Lung microvascular endothelial cell (primary cell): ENCODE results near the gene GRID1. TPM values are rescaled to one million over a fixed set of nuclear protein-coding genes. Genes with fewer than 3 reads are reported as not detected.
"Not testable (repeated sequence)": the region's sequence is repeated elsewhere in the genome, so short reads cannot be mapped to it uniquely, and the experiment has no call there.

Experiments
- DNase-seq, 2 donors: peaks; one replicate each; pipeline versions ENCODE4 v3.0.0 to v3.0.0-alpha.2; 2010; ENCODE audit warnings: low read depth in 2 of 2
- total RNA-seq: library from RNA; depleted of rRNA; stranded (reverse); fragments of >200 nt; gene quantifications from 2 replicates; pipeline ENCODE4 v1.2.1, GENCODE V29; 2014

The GRID1 gene
- total RNA-seq, 1 donor from 2014 or later: not detected

DNA sequence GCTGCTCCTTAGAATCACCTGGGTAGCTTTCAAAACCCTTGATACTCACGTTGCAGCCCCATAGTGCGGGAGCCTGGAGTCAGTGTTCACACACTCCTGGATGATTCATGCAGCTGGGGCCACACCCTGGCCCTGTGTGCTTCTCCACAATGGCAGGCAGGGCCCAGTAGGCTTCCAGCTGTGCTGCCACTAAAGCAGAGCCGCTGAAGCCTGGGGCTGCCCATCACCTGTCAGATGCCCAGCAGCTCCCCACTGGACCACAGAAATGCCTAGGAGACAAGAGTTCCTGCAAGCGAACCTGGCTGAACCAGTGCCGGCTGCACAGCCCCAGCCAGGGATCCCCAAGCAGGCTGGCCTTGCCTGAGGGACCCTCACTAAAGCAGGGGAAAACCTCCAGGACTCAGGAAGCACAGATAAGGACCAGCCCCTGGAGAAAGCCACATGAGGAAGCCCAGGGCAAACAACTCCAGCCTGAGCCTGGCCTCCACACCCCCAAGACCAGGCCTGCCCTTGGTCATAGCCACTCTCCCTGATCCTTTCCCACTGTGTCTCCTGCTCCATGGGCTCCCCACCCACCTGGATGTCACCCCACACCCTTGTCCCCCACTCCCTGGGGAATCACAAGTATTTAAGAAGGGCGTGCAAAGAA is 111.9 kb downstream of the GRID1 start:
- no peak for DNase-seq

GRCh38 chr10:86254081-86254480 is 112.5 kb downstream of the GRID1 start:
- DNase-seq: no peak

DNA sequence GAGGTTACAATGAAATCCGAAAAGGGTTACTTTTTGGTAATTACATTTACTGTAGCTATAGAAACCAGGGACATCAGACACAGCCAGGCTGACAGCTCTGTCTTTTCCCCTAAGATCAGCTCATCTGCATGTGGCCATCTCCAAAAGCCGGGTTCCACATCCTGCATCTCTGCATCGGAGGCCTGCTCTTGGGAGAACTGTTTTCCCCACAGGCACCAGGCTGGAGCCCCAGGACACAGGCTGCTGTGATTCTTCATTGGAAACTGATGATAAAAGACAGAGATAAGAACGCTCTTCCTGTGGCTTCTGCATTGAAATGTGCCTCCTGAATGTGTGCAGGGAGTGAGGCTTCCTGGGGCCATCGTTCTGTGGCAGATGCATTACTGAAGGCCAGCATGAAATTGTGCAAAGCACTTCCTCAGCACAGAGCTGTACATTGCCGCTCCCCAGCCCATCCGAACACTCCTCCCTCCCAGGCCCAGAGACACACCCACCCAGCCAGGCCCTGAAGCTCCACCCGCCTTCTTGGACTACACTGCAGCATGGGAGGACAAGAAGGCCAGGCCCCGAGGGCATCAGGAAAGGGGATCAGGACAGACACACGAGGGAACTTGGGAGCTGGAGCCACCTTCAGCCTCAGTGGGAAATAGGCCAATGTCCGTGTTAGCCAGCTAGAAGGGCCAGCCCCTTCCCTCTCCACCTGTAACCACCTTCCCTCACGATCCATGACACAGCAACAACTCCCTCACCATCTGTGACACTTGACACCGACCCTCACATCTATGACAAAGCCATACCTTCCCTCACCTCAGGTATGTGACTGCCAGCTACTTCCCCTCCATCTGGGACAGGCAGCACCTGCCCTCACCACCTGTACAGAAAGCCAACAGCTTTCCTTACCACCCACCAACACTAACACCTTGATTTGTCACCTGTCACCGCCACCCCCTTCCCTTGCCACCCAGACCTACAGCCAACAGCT is 113.2 kb downstream of the GRID1 start:
- DNase-seq: no peak

DNA sequence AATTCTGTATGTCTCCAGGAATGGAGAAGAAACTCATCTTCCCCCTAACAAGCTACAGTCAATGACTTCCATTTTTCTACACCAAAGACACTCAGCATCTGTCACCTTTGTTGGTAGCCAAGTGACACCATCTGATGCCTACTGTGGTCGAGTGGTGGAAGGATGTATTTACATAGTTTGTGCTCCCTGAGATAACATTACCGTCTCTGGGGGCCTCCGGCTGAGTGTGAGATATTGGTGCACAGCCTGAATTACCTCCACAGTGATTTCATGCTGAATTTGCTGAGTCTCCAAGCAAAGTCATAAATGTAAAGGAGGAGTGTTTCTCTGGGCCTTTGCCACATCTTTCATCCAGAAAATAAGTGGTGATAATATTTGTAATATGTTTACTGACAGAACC is 114.0 kb downstream of the GRID1 start:
- no peak for DNase-seq

DNA sequence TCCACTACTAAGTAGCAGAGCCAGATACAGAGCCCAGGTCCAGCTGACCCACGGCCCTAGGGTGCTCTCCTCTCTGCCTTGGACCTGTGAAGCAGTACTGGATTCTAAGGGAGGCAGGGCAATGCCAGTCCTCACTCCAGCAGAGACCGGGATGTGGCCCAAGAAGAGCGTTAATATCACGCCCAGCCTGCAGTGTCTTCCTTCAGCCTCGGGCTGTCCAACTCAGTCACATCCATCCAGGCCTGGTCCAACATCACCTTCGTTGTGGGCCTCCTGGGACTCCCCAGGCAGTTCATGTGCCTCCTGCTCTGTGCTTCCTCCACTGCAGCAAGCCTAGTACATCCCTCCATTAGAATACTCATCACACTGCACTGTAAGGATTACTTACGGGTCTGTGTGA is 114.5 kb downstream of the GRID1 start:
- DNase-seq: no peak

- DNase-seq: no peak
Measured at GRCh38 chr10:86251426-86251825, 115.2 kb downstream of the GRID1 start.

DNA sequence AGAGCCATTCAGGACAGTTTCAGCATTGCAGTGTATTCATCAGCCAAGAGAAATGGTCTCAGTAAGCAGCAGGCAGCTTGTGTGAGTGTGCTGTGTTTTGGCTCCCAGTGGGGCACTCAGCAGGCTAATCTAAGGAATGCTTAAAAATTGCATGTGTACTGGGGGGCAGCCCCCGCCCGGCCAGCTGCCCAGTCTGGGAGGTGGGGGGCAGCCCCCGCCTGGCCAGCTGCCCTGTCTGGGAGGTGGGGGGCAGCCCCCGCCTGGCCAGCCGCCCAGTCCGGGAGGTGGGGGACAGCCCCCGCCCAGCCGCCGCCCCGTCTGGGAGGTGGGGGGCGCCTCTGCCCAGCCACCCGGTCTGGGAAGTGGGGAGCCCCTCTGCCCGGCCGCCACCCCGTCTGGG is 116.2 kb downstream of the GRID1 start:
- no peak for DNase-seq

DNA sequence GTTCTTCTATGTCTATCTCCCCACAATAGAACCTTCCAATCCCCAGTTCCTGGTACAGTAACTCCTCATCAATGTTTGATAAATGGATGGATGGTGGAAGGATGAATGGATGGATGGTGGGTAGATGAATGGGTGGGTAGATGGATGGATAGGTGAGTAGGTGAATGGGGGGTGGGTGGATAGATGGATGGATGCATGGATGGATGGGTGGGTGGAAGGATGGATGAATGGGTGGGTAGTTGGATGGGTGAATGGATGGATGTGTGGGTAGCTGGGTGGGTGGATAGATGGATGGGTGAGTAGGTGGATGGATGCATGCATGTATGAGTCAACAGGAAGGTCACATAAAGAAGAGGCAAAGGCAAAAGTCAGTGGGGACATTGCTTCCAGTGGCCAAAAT is 116.8 kb downstream of the GRID1 start:
- DNase-seq: no peak

GRCh38 chr10:86248062-86248461 is 118.5 kb downstream of the GRID1 start:
- DNase-seq: no peak

- no peak for DNase-seq
Measured at GRCh38 chr10:86247588-86247987, 119.0 kb downstream of the GRID1 start.

- DNase-seq: no peak
Measured at GRCh38 chr10:86247073-86247472, 119.5 kb downstream of the GRID1 start.

DNA sequence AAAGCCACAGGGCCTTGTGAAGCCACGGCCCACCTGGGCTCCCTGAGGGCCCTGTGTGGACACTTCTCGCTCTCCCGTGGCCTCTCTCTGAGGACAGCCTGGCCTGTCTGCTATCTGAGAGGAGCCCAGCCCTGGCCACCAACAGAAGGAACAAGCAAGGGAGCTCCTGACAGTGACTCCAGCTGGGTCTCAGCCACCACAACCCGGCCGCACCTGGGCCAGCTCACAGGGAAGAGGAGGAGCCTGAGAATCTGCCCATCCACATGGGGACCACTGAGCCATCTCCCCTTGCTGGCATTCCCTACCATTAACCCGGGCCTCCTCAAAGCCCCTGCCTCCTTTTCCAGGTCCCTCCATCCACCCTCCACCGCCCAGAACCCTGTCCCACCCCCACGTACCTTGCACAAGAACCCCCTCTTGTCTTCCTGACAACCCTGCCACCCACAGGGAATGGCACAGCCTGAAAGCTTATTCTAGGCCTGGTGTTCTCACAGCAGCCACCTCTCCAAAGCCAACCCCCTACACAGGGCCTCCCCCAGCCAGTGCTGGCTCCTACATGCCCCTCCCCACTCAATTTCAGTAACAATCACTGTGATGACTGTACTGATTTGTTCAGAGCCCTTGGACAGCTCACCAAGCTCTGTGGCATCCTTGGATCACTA is 120.2 kb downstream of the GRID1 start:
- no peak for DNase-seq

GRCh38 chr10:86245015-86245394 is 121.6 kb downstream of the GRID1 start:
- DNase-seq: no peak

DNA sequence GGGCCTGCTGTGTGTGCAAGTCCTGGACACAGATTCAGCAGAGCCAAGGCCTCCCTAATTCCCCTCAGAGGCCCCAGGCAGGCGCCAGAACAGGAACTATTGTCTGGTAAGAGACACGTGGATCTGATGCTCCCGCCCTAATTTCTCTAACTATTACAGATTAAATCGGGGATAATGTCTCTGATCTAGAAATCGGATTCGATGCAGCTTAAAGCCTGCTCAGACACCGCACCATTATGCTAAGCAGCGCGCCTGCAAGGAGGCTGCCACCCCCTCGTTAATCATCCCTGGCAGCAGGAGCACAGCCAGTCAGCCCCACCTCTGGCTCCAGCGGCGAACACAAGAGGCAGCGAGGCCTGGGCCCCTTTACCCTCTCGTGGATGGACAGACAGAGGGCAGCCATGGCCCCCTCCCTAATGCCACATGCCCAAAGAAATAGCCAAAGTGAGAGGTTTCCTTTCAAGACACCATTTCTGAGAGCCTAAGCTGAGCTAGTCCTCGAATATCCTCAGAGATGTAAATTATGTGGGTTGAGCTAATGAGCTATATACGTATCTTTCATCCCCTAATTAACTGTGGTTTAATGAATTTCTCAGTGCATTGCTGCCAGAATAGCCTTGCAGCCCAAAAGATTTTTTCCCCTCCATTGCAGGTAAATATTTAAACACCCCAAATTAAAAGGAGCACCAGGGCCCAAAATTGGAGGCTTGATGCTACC is 122.1 kb downstream of the GRID1 start:
- DNase-seq: no peak

DNA sequence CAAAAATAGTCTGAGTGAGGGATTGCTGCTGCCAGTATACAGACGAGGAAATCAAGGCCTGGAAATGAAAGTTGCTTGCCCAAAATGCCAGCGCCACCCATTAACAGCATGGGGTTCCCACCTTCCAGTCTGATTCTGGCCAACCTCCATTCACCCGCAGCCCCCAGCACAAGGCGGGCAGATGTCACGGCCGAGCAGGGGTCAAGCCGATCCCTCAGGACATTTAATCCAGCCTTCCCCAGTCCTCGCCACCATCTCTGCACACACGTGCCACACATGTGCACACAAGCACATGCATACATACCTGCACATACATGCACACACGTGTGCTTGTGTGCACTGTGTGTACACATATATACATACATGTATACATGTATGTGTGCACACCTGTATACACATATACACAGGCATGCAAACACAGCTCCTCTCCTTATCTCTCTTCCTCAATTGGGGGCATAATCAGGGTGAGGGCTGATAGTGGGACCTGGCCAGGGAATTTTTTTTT is 122.9 kb downstream of the GRID1 start:
- no peak for DNase-seq

GRCh38 chr10:86242761-86243160 is 123.8 kb downstream of the GRID1 start:
- DNase-seq: no peak

GRCh38 chr10:86238089-86238488 is 128.5 kb downstream of the GRID1 start:
- DNase-seq: not testable (repeated sequence)

GRCh38 chr10:86234541-86235270 is 131.9 kb downstream of the GRID1 start:
- DNase-seq: no peak

DNA sequence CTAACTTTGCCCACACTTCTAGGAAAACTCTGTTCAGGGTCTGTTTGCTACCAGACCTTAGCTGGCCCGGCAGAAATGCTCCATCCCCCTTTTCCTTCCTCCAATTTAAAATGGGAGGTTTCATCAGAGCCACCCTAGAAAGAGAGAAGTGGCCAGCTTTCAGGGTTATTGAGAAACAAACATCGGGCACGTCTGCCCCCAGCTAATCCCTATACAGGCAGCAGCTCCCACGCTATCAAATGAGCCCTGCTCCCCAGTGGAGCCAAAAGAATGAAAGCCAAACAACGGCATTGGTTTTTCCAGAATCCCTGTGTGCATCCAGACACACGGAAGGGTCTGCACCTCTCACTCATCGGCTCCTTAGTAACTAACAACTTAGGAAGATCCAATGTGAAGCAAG is 132.5 kb downstream of the GRID1 start:
- no peak for DNase-seq

GRCh38 chr10:86233131-86233530 is 133.5 kb downstream of the GRID1 start:
- no peak for DNase-seq

DNA sequence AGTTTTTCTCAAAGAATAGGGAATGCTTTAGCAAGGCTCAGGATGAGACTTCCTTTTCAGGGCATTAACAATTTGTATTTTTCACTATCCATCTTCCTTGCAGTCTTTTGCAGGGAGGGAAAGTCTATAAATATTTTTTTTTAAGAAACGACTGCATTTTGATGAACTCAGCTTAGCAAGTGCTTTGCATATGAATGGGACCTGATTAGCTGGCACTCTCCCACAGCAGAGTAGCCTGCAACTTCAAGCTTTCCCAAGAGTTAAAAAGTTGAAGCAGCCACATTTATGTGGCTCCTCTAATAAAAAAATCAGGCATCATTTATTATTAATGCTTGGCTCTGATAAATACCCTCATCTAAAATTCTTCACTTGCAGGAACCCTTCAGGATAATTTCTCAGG is 134.0 kb downstream of the GRID1 start:
- no peak for DNase-seq
